ENCODE results near the gene TMEM11. TPM values are rescaled to one million over a fixed set of nuclear protein-coding genes. Genes with fewer than 3 reads are reported as not detected.
A peak's percentile ranks its signal among the peaks of the same experiment; 100 is the strongest.
"Not testable (repeated sequence)": the region's sequence is repeated elsewhere in the genome, so short reads cannot be mapped to it uniquely, and the experiment has no call there.

The TMEM11 gene
- total RNA-seq, 2 donors from 2014 or later = 28.6 to 44.8 TPM

GRCh38 chr17:21228845-21229244, 14.9 kb upstream of the TMEM11 start:
- H3K27me3 ChIP-seq = no peaks in the 10 kb centered on the region
- H3K4me1 ChIP-seq = no peaks in the 10 kb centered on the region
- intact Hi-C loops (cut with DNase I) = no loop called here
- no peak for TF ChIP-seq CTCF (IDR thresholded peaks at IDR 0.05)
- no peaks in the 10 kb centered on the region for H3K36me3 ChIP-seq
- H3K4me3 ChIP-seq = no peak overlapping the region
- H3K9me3 ChIP-seq = no peaks in the 10 kb centered on the region
- DNase-seq = no peak
- H3K27ac ChIP-seq = no peak overlapping the region
- H3K9ac ChIP-seq (ENCODE audit: low read depth in 2 of 2, low read length in 2 of 2) = no peak overlapping the region

- H3K9ac ChIP-seq (ENCODE audit: low read depth in 2 of 2, low read length in 2 of 2) = no peak overlapping the region
- intact Hi-C loops (cut with DNase I) = no loop called here
- H3K4me3 ChIP-seq = no peak overlapping the region
- H3K36me3 ChIP-seq = no peaks in the 10 kb centered on the region
- H3K4me1 ChIP-seq = no peaks in the 10 kb centered on the region
- no peaks in the 10 kb centered on the region for H3K9me3 ChIP-seq
- no peak for TF ChIP-seq CTCF (IDR thresholded peaks at IDR 0.05)
- no peak overlapping the region for H3K27ac ChIP-seq
- no peaks in the 10 kb centered on the region for H3K27me3 ChIP-seq
- DNase-seq = no peak
Measured at GRCh38 chr17:21228111-21228510, 14.2 kb upstream of the TMEM11 start.

GRCh38 chr17:21227277-21227676, 13.3 kb upstream of the TMEM11 start:
- H3K9me3 ChIP-seq; H3K27ac ChIP-seq; H3K9ac ChIP-seq (ENCODE audit: low read depth in 2 of 2, low read length in 2 of 2); DNase-seq; H3K36me3 ChIP-seq; H3K4me3 ChIP-seq; H3K27me3 ChIP-seq; H3K4me1 ChIP-seq; intact Hi-C loops (cut with DNase I): not testable (repeated sequence)

- H3K9ac ChIP-seq (ENCODE audit: low read depth in 2 of 2, low read length in 2 of 2) = no peak overlapping the region
- intact Hi-C loops (cut with DNase I) = no loop called here
Measured at GRCh38 chr17:21223086-21223485, 9.1 kb upstream of the TMEM11 start.

GRCh38 chr17:21218831-21219380, 4.9 kb upstream of the TMEM11 start:
- Histone ChIP-seq H3K36me3 (no peaks in the 10 kb centered on the region), H3K9ac (ENCODE audit: low read depth in 2 of 2, low read length in 2 of 2) (no peak overlapping the region), H3K4me3 (no peak overlapping the region), H3K27ac (peak overlapping the region; percentile 55), H3K4me1 (no peaks in the 10 kb centered on the region), H3K27me3 (no peaks in the 10 kb centered on the region), H3K9me3 (no peaks in the 10 kb centered on the region)
- peak; percentile 38 for DNase-seq
- intact Hi-C loops (cut with DNase I) = no loop called here
- no peak for TF ChIP-seq CTCF (IDR thresholded peaks at IDR 0.05)

More at GRCh38 chr17:21223086-21223485, 9.1 kb upstream of the TMEM11 start:
- no peak for TF ChIP-seq CTCF (IDR thresholded peaks at IDR 0.05)
- no peak overlapping the region for H3K4me3 ChIP-seq
- H3K4me1 ChIP-seq = no peaks in the 10 kb centered on the region
- no peaks in the 10 kb centered on the region for H3K36me3 ChIP-seq
- H3K27me3 ChIP-seq = no peaks in the 10 kb centered on the region
- no peak for DNase-seq
- H3K27ac ChIP-seq = no peak overlapping the region
- no peaks in the 10 kb centered on the region for H3K9me3 ChIP-seq

GRCh38 chr17:21218101-21218500, 4.1 kb upstream of the TMEM11 start:
- Histone ChIP-seq H3K9me3 (no peaks in the 10 kb centered on the region), H3K27me3 (no peaks in the 10 kb centered on the region), H3K27ac (no peak overlapping the region), H3K9ac (ENCODE audit: low read depth in 2 of 2, low read length in 2 of 2) (no peak overlapping the region), H3K36me3 (no peaks in the 10 kb centered on the region), H3K4me3 (no peak overlapping the region), H3K4me1 (no peaks in the 10 kb centered on the region)
- TF ChIP-seq CTCF (IDR thresholded peaks at IDR 0.05) = no peak
- no peak for DNase-seq
- intact Hi-C loops (cut with DNase I) = no loop called here
